Activated naive CD4-positive, alpha-beta T cell treated with Interleukin-2 at 50 U/mL for 16 hours (primary cell): ENCODE measurements around the gene CCDC201.
"Not testable (repeated sequence)": the region's sequence is repeated elsewhere in the genome, so short reads cannot be mapped to it uniquely, and the experiment has no call there.

Experiments
- DNase-seq: peaks from one replicate; pipeline ENCODE4 v3.0.0-alpha.2; 2020

Gene CCDC201

GRCh38 chr7:45813771-45814170 lies 59.1 kb downstream of the CCDC201 start:
- not testable (repeated sequence) for DNase-seq

GRCh38 chr7:45812946-45813345 lies 59.9 kb downstream of the CCDC201 start:
- DNase-seq, result no peak

GRCh38 chr7:45811652-45812234 lies 61.1 kb downstream of the CCDC201 start:
- not testable (repeated sequence) for DNase-seq

GRCh38 chr7:45810451-45811005 lies 62.4 kb downstream of the CCDC201 start:
- not testable (repeated sequence) for DNase-seq
